WTC11 (cell line): ENCODE data around the gene ADGRL2. TPM values are rescaled to one million over a fixed set of nuclear protein-coding genes. Genes with fewer than 3 reads are reported as not detected.

Experiments
- ATAC-seq: fragments of 200-7000 bp; cut with Tn5 transposase; 2 replicates; pipeline ENCODE4 v1.10.0; 2021; ENCODE audit warnings: mild to moderate bottlenecking, moderate library complexity
- CTCF ChIA-PET: fragments of 300-600 bp; sonication (Branson Sonifier 250); formaldehyde crosslinking; loops from one replicate; lab custom pipeline; 2021; ENCODE audit warnings: antibody characterized with exemption; lab: Charles Lee
- POLR2A ChIA-PET: fragments of 350-600 bp; sonication (Branson Sonifier 250); formaldehyde crosslinking; loops from one replicate; lab custom pipeline; 2021; ENCODE audit warnings: antibody characterized with exemption; lab: Charles Lee
- DNase-seq: peaks from one replicate; pipeline ENCODE4 v3.0.0; 2021; ENCODE audit warnings: low spot score
- H3K27ac Mint-ChIP-seq: 2 replicates; pipeline ENCODE4 v1.8.0; 2021; ENCODE audit warnings: mixed read lengths
- H3K27me3 Mint-ChIP-seq: 2 replicates; pipeline ENCODE4 v1.8.0; 2021; ENCODE audit warnings: low read depth, mild to moderate bottlenecking, moderate library complexity, mixed read lengths
- H3K36me3 Mint-ChIP-seq: 2 replicates; pipeline ENCODE4 v1.8.0; 2021; ENCODE audit warnings: mixed read lengths
- H3K4me1 Mint-ChIP-seq: 2 replicates; pipeline ENCODE4 v1.8.0; 2022; ENCODE audit warnings: mixed read lengths
- H3K4me3 Mint-ChIP-seq: 2 replicates; pipeline ENCODE4 v1.8.0; 2021; ENCODE audit warnings: mild to moderate bottlenecking, moderate library complexity, mixed read lengths
- H3K9me3 Mint-ChIP-seq: 2 replicates; pipeline ENCODE4 v1.8.0; 2021; ENCODE audit warnings: mixed read lengths
- E2F1 ChIP-seq: sonication (generic); formaldehyde crosslinking; IDR thresholded peaks from 2 replicates; pipeline ENCODE4 v1.8.0; 2022; ENCODE audit warnings: mild to moderate bottlenecking, missing genetic modification reagents
- ELF4 ChIP-seq: sonication (generic); formaldehyde crosslinking; IDR thresholded peaks from 2 replicates; pipeline ENCODE4 v1.8.1; 2022; ENCODE audit warnings: low read depth, mild to moderate bottlenecking, moderate library complexity, missing genetic modification reagents
- FOXK1 ChIP-seq: sonication (generic); formaldehyde crosslinking; IDR thresholded peaks from 2 replicates; pipeline ENCODE4 v1.8.0; 2022; ENCODE audit warnings: mild to moderate bottlenecking, moderate library complexity, missing genetic modification reagents
- GRHL2 ChIP-seq: fragments of 250-450 bp; sonication (Bioruptor Pico); IDR thresholded peaks from 2 replicates; pipeline ENCODE4 v1.8.0; 2022; ENCODE audit warnings: mild to moderate bottlenecking, moderate library complexity; ENCODE audit not compliant: insufficient replicate concordance, severe bottlenecking
- MXD4 ChIP-seq: fragments of 250-450 bp; sonication (Bioruptor Pico); IDR thresholded peaks from 2 replicates; pipeline ENCODE4 v1.8.0; 2021; ENCODE audit warnings: mild to moderate bottlenecking, moderate library complexity, borderline replicate concordance
- NFE2L1 ChIP-seq: sonication (generic); formaldehyde crosslinking; IDR thresholded peaks from 2 replicates; pipeline ENCODE4 v1.8.1; 2023; ENCODE audit warnings: missing genetic modification reagents
- OVOL2 ChIP-seq: fragments of 250-450 bp; sonication (Bioruptor Pico); IDR thresholded peaks from 2 replicates; pipeline ENCODE4 v1.9.0; 2021; ENCODE audit warnings: mild to moderate bottlenecking, borderline replicate concordance
- PRRX2 ChIP-seq: fragments of 250-450 bp; sonication (Bioruptor Pico); IDR thresholded peaks from 2 replicates; pipeline ENCODE4 v1.8.0; 2021; ENCODE audit warnings: mild to moderate bottlenecking
- TP53 ChIP-seq: sonication (generic); formaldehyde crosslinking; IDR thresholded peaks from 2 replicates; pipeline ENCODE4 v1.8.1; 2023; ENCODE audit warnings: mild to moderate bottlenecking, missing genetic modification reagents
- ZNF263 ChIP-seq: sonication (generic); formaldehyde crosslinking; IDR thresholded peaks from 2 replicates; pipeline ENCODE4 v1.8.1; 2022; ENCODE audit warnings: low read depth, mild to moderate bottlenecking, moderate library complexity, missing genetic modification reagents
- ZNF281 ChIP-seq: sonication (generic); formaldehyde crosslinking; IDR thresholded peaks from 2 replicates; pipeline ENCODE4 v1.8.0; 2023; ENCODE audit warnings: mild to moderate bottlenecking, missing genetic modification reagents
- ZNF532 ChIP-seq: fragments of 250-450 bp; sonication (Bioruptor Pico); IDR thresholded peaks from 2 replicates; pipeline ENCODE4 v1.9.0; 2021; ENCODE audit warnings: mild to moderate bottlenecking, borderline replicate concordance
- ZNF671 ChIP-seq: fragments of 250-450 bp; sonication (Bioruptor Pico); IDR thresholded peaks from 2 replicates; pipeline ENCODE4 v1.8.0; 2021; ENCODE audit warnings: mild to moderate bottlenecking
- total RNA-seq: library from RNA; stranded (reverse); gene quantifications from 3 replicates; pipeline ENCODE4 v1.2.3, GENCODE V29; 2021
- TF ChIP-seq, protein P1 (sequence below): sonication (generic); formaldehyde crosslinking; IDR thresholded peaks from 2 replicates; pipeline ENCODE4 v1.8.1; 2022; ENCODE audit warnings: mild to moderate bottlenecking, moderate library complexity, missing genetic modification reagents
- TF ChIP-seq, protein P2 (sequence below): sonication (generic); formaldehyde crosslinking; IDR thresholded peaks from 2 replicates; pipeline ENCODE4 v1.8.0; 2023; ENCODE audit warnings: missing genetic modification reagents, mild to moderate bottlenecking, borderline replicate concordance
- TF ChIP-seq, protein P3 (sequence below): sonication (generic); formaldehyde crosslinking; IDR thresholded peaks from 2 replicates; pipeline ENCODE4 v1.8.1; 2023; ENCODE audit warnings: mild to moderate bottlenecking, missing genetic modification reagents, borderline replicate concordance

ADGRL2 gene
- total RNA-seq, 1 experiment from 2014 or later, result 71.6 TPM

GRCh38 chr1:81990241-81990640 is 189.5 kb downstream of the ADGRL2 start:
- DNase-seq, result no peak
- Mint-ChIP-seq H3K36me3 (peaks cover 40% of the 10 kb centered on the region), H3K4me3 (no peak overlapping the region), H3K4me1 (peaks cover 6% of the 10 kb centered on the region), H3K27ac (no peak overlapping the region), H3K27me3 (no peaks in the 10 kb centered on the region), H3K9me3 (no peaks in the 10 kb centered on the region)
- ATAC-seq, result no peak
- ChIA-PET POLR2A (no interaction called here), CTCF (no interaction called here)
- no peak for TF ChIP-seq PRRX2 (CRISPR knock-in tag)
- no peak for TF ChIP-seq ZNF263 (CRISPR knock-in tag)
- TF ChIP-seq GRHL2, result no peak
- TF ChIP-seq ELF4 (CRISPR knock-in tag), result no peak
- no peak for TF ChIP-seq NFE2L1 (CRISPR knock-in tag)
- TF ChIP-seq MXD4 (CRISPR knock-in tag), result no peak
- TF ChIP-seq E2F1 (CRISPR knock-in tag), result no peak
- TF ChIP-seq ZNF281 (CRISPR knock-in tag), result no peak
- TF ChIP-seq, protein P1, sequence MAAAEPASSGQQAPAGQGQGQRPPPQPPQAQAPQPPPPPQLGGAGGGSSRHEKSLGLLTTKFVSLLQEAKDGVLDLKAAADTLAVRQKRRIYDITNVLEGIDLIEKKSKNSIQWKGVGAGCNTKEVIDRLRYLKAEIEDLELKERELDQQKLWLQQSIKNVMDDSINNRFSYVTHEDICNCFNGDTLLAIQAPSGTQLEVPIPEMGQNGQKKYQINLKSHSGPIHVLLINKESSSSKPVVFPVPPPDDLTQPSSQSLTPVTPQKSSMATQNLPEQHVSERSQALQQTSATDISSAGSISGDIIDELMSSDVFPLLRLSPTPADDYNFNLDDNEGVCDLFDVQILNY (CRISPR knock-in tag), result no peak
- TF ChIP-seq ZNF532 (CRISPR knock-in tag), result no peak

DNA sequence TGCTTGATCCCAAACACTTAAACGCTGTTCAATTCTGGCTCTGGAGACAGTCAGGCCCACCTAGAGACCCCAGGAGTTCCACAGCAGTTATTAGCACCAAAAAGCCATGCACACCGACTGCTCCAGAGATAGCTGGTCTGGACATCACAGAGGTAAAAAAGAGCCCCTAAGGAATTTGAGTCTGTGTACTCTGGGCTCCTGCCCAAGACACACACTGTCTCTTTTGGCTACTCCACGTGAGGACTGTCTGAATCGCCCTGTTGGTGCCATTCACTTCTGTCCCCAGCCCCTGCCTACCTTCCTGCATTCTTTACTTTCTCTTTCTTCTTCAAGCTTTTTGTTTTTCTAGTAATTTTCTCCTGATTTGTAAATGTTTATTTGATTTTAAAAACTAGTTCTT is 197.4 kb downstream of the ADGRL2 start:
- H3K4me1 Mint-ChIP-seq, result peaks cover 3% of the 10 kb centered on the region; the same call in 1 of the 2 replicates
- H3K27ac Mint-ChIP-seq, result no peak overlapping the region
- CTCF ChIA-PET, result no interaction called here
- TF ChIP-seq, protein P2, sequence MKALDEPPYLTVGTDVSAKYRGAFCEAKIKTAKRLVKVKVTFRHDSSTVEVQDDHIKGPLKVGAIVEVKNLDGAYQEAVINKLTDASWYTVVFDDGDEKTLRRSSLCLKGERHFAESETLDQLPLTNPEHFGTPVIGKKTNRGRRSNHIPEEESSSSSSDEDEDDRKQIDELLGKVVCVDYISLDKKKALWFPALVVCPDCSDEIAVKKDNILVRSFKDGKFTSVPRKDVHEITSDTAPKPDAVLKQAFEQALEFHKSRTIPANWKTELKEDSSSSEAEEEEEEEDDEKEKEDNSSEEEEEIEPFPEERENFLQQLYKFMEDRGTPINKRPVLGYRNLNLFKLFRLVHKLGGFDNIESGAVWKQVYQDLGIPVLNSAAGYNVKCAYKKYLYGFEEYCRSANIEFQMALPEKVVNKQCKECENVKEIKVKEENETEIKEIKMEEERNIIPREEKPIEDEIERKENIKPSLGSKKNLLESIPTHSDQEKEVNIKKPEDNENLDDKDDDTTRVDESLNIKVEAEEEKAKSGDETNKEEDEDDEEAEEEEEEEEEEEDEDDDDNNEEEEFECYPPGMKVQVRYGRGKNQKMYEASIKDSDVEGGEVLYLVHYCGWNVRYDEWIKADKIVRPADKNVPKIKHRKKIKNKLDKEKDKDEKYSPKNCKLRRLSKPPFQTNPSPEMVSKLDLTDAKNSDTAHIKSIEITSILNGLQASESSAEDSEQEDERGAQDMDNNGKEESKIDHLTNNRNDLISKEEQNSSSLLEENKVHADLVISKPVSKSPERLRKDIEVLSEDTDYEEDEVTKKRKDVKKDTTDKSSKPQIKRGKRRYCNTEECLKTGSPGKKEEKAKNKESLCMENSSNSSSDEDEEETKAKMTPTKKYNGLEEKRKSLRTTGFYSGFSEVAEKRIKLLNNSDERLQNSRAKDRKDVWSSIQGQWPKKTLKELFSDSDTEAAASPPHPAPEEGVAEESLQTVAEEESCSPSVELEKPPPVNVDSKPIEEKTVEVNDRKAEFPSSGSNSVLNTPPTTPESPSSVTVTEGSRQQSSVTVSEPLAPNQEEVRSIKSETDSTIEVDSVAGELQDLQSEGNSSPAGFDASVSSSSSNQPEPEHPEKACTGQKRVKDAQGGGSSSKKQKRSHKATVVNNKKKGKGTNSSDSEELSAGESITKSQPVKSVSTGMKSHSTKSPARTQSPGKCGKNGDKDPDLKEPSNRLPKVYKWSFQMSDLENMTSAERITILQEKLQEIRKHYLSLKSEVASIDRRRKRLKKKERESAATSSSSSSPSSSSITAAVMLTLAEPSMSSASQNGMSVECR, result no peak
- no peak for TF ChIP-seq ZNF671
- no peak for TF ChIP-seq FOXK1
- TF ChIP-seq, protein P3, sequence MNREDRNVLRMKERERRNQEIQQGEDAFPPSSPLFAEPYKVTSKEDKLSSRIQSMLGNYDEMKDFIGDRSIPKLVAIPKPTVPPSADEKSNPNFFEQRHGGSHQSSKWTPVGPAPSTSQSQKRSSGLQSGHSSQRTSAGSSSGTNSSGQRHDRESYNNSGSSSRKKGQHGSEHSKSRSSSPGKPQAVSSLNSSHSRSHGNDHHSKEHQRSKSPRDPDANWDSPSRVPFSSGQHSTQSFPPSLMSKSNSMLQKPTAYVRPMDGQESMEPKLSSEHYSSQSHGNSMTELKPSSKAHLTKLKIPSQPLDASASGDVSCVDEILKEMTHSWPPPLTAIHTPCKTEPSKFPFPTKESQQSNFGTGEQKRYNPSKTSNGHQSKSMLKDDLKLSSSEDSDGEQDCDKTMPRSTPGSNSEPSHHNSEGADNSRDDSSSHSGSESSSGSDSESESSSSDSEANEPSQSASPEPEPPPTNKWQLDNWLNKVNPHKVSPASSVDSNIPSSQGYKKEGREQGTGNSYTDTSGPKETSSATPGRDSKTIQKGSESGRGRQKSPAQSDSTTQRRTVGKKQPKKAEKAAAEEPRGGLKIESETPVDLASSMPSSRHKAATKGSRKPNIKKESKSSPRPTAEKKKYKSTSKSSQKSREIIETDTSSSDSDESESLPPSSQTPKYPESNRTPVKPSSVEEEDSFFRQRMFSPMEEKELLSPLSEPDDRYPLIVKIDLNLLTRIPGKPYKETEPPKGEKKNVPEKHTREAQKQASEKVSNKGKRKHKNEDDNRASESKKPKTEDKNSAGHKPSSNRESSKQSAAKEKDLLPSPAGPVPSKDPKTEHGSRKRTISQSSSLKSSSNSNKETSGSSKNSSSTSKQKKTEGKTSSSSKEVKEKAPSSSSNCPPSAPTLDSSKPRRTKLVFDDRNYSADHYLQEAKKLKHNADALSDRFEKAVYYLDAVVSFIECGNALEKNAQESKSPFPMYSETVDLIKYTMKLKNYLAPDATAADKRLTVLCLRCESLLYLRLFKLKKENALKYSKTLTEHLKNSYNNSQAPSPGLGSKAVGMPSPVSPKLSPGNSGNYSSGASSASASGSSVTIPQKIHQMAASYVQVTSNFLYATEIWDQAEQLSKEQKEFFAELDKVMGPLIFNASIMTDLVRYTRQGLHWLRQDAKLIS (CRISPR knock-in tag), result no peak
- TF ChIP-seq OVOL2 (CRISPR knock-in tag), result no peak
- TF ChIP-seq TP53 (CRISPR knock-in tag), result no peak
- ATAC-seq (peak; percentile 32; the same call in 1 of the 2 replicates), DNase-seq (no peak)
- POLR2A ChIA-PET, result no interaction called here
- no peaks in the 10 kb centered on the region for H3K36me3 Mint-ChIP-seq
- H3K9me3 Mint-ChIP-seq, result no peaks in the 10 kb centered on the region
- no peaks in the 10 kb centered on the region for H3K27me3 Mint-ChIP-seq
- no peak overlapping the region for H3K4me3 Mint-ChIP-seq
